ENCODE measurements around the gene LYPD8. TPM values are rescaled to one million over a fixed set of nuclear protein-coding genes. Genes with fewer than 3 reads are reported as not detected.

The LYPD8 gene
- total and polyA plus RNA-seq, 2 of the 8 experiments (the other 6 are each of a cell fraction or from before 2014, with no cell fraction given) = not detected

DNA sequence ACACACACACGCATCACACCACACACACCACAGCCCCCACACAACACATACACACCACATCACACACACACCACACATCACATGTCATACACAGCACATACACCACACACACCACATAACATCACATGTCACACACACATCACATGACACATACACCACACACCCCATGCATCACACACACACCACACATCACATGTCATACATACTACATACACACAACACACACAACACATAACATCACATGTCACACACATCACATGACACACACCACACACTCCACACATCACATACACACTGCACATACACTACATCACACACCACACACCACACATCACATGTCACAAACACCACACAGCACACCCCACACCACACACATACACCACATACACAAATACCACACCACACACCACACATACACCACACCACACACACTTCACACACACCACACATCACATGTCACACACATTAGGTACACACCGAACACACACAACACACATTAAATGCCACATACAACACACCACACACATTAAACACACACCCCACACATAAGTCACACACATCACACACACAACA, 1.8 kb downstream of the LYPD8 start:
- FAIRE-seq = no peak
- peaks cover 75 to 92% of the 10 kb centered on the region in 2 experiments for H3K9me3 ChIP-seq (ENCODE audit: insufficient read depth in 2 of 2, low read depth in 1 of 2, low read length in 1 of 2)
- POLR2A ChIA-PET (ENCODE audit: partially characterized antibody) = no interaction called here

More for the DNA sequence above, 1.8 kb downstream of the LYPD8 start:
- no peak overlapping the region for H2BK120ac ChIP-seq (replicated peaks; ENCODE audit: low read depth, low read length)
- CTCF ChIA-PET (ENCODE audit: partially characterized antibody) = no interaction called here
- H3K4me3 ChIP-seq (ENCODE audit: extremely low read depth in 1 of 4, insufficient read depth in 2 of 4, low read depth in 3 of 4, low read length in 4 of 4) = no peak overlapping the region; a peak in 1 of 8 replicates
- H2AFZ ChIP-seq (ENCODE audit: low read length) = no peak overlapping the region
- H3K36me3 ChIP-seq (ENCODE audit: control insufficient read depth in 2 of 4, insufficient read depth in 4 of 4, low read length in 3 of 4) = no peaks in the 10 kb centered on the region; a peak in 1 of 8 replicates
- no peak for DNase-seq (ENCODE audit: low read depth in 1 of 2, low spot score in 2 of 2)
- H2BK15ac ChIP-seq (ENCODE audit: low read length) = no peak overlapping the region
- peak overlapping the region; percentile 65 for H4K91ac ChIP-seq (replicated peaks; ENCODE audit: insufficient read length, low read length)
- H4K8ac ChIP-seq (ENCODE audit: extremely low read depth, insufficient read depth, low read length) = no peak overlapping the region
- peaks cover 23% of the 10 kb centered on the region; the same call in 1 of the 2 replicates for H3K23me2 ChIP-seq (ENCODE audit: low read depth, low read length)
- peak overlapping the region; percentile 100 for H3K56ac ChIP-seq (replicated peaks; ENCODE audit: insufficient read length, low read depth, low read length)
- no peak overlapping the region for H4K5ac ChIP-seq (ENCODE audit: insufficient read length, low read depth, low read length)
- H3K4ac ChIP-seq (replicated peaks; ENCODE audit: insufficient read length, low read depth, low read length) = no peak overlapping the region
- H3K79me2 ChIP-seq (ENCODE audit: control insufficient read depth in 1 of 2, insufficient read depth in 2 of 2, low read length in 2 of 2) = no peaks in the 10 kb centered on the region
- TF ChIP-seq, protein P1, sequence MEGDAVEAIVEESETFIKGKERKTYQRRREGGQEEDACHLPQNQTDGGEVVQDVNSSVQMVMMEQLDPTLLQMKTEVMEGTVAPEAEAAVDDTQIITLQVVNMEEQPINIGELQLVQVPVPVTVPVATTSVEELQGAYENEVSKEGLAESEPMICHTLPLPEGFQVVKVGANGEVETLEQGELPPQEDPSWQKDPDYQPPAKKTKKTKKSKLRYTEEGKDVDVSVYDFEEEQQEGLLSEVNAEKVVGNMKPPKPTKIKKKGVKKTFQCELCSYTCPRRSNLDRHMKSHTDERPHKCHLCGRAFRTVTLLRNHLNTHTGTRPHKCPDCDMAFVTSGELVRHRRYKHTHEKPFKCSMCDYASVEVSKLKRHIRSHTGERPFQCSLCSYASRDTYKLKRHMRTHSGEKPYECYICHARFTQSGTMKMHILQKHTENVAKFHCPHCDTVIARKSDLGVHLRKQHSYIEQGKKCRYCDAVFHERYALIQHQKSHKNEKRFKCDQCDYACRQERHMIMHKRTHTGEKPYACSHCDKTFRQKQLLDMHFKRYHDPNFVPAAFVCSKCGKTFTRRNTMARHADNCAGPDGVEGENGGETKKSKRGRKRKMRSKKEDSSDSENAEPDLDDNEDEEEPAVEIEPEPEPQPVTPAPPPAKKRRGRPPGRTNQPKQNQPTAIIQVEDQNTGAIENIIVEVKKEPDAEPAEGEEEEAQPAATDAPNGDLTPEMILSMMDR (IDR thresholded peaks at IDR 0.05; ENCODE audit: control extremely low read depth in 1 of 3, insufficient read depth in 1 of 3, low read depth in 1 of 3, low read length in 3 of 3) = no peak
- TF ChIP-seq KDM1A (IDR thresholded peaks at IDR 0.05; ENCODE audit: borderline replicate concordance, low read length) = no peak
- no peak for TF ChIP-seq RXRA (IDR thresholded peaks at IDR 0.05; ENCODE audit: insufficient read depth, low read depth, low read length)
- TF ChIP-seq BCL11A (IDR thresholded peaks at IDR 0.05; ENCODE audit: low read depth in 2 of 2, low read length in 2 of 2) = no peak
- no peak for TF ChIP-seq HDAC2 (IDR thresholded peaks at IDR 0.05; ENCODE audit: borderline replicate concordance in 1 of 2, low read depth in 2 of 2, low read length in 2 of 2)
- no peak for TF ChIP-seq KDM5A (IDR thresholded peaks at IDR 0.05; ENCODE audit: low read length)
- TF ChIP-seq CTBP2 (IDR thresholded peaks at IDR 0.05; ENCODE audit: borderline replicate concordance, insufficient read depth, insufficient read length, low read length) = no peak
- no peak for TF ChIP-seq TAF1 (IDR thresholded peaks at IDR 0.05; ENCODE audit: low read depth, low read length)
- no peak for TF ChIP-seq SP2 (IDR thresholded peaks at IDR 0.05; ENCODE audit: low read length)
- no peak for TF ChIP-seq CHD1 (IDR thresholded peaks at IDR 0.05; ENCODE audit: low read depth, low read length)
- no peaks in the 10 kb centered on the region for H3K79me1 ChIP-seq (ENCODE audit: low read depth, low read length)
- H3K18ac ChIP-seq (ENCODE audit: extremely low read depth, low read length) = no peak overlapping the region
- no peak overlapping the region for H2BK12ac ChIP-seq (ENCODE audit: low read depth, low read length)
- 86% methylated on average over 2 of the region's 2 CpGs; no CpG with 5 or more reads in 1 of the 2 experiments for WGBS, 2 experiments (ENCODE audit: extremely low coverage in 1 of 2, insufficient coverage in 1 of 2, insufficient read length in 1 of 2, insufficient replicate concordance in 2 of 2, low coverage in 1 of 2, low lambda C conversion rate in 2 of 2, missing lambda C conversion rate in 1 of 2)
- no peak overlapping the region for H3K4me2 ChIP-seq (ENCODE audit: insufficient read depth in 1 of 2, low read depth in 2 of 2, low read length in 2 of 2)
- H2AK5ac ChIP-seq (ENCODE audit: low read depth, low read length) = no peak overlapping the region
- no peaks in the 10 kb centered on the region; a peak in 1 of 7 replicates for H3K27me3 ChIP-seq (replicated peaks in 1 of 4; ENCODE audit: control insufficient read depth in 3 of 4, extremely low read depth in 1 of 4, insufficient read depth in 3 of 4, low read length in 3 of 4)
- H3K27ac ChIP-seq (ENCODE audit: low read depth, low read length) = no peak overlapping the region
- no peak overlapping the region for H2BK20ac ChIP-seq (ENCODE audit: low read length)
- H3K4me1 ChIP-seq (replicated peaks in 1 of 4; ENCODE audit: control insufficient read depth in 3 of 4, insufficient read depth in 4 of 4, low read length in 3 of 4) = no peaks in the 10 kb centered on the region
- peaks cover 0 to 16% of the 10 kb centered on the region in 2 experiments for H4K20me1 ChIP-seq (replicated peaks in 1 of 2; ENCODE audit: control insufficient read depth in 1 of 2, insufficient read depth in 2 of 2, low read length in 2 of 2)
- H3K14ac ChIP-seq (ENCODE audit: insufficient read length) = no peak overlapping the region
- H3K9ac ChIP-seq (replicated peaks in 1 of 4; ENCODE audit: extremely low read depth in 1 of 4, low read depth in 3 of 4, low read length in 3 of 4) = no peak overlapping the region; a peak in 1 of 7 replicates
- H3K23ac ChIP-seq (ENCODE audit: insufficient read length) = no peak overlapping the region
- no peak overlapping the region for H2BK5ac ChIP-seq (ENCODE audit: low read depth, low read length)

All from H1 (cell line).